PC-3 (cell line): ENCODE data around the gene CFAP91.

ENCODE experiments used
- EZH2 ChIP-seq: fragments of 300-600 bp; sonication (generic); IDR thresholded peaks from one replicate; pipeline ENCODE4 v1.6.1; 2017; ENCODE audit warnings: antibody characterized with exemption, mild to moderate bottlenecking, low read length; ENCODE audit not compliant: unreplicated experiment
- EZH2phosphoT487 ChIP-seq: fragments of 300-600 bp; sonication (generic); IDR thresholded peaks from 2 replicates; pipeline ENCODE4 v1.6.1; 2018; ENCODE audit warnings: mild to moderate bottlenecking, antibody characterized with exemption, low read length, borderline replicate concordance
- TF ChIP-seq, protein P1 (sequence below): fragments of 300-600 bp; sonication (generic); conservative IDR thresholded peaks from 2 replicates; pipeline ENCODE4 v1.5.1; 2017; ENCODE audit warnings: antibody characterized with exemption, low read depth, mild to moderate bottlenecking, low read length

DNA sequence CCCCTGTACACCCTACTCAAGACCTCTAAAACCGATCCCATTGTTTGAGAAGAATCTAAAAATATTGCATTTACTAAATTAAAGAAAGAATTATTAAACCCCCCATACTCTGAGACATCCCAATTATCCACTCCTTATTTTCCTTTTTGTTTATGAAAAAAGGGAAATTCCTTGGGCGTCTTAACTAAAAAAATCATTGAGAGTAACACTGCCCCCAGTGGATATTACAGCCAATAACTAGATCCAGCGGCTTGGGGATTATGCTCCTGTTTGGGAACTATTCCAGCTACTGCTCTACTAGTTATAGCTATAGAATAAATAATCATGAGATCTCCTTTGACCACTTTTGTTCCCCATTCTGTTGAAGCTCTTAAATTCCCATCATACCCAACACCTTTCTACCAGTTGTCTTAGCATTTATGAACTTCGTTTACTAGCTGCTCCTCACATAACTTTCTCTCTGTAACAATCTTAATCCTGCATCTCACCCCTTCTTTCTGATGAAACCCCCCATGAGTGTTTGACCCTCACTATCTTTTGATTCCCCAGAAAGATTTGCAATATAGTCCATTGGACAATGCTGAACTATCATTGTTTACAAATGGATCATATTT, 12.7 kb upstream of the CFAP91 start:
- no peak for TF ChIP-seq EZH2
- TF ChIP-seq, protein P1, sequence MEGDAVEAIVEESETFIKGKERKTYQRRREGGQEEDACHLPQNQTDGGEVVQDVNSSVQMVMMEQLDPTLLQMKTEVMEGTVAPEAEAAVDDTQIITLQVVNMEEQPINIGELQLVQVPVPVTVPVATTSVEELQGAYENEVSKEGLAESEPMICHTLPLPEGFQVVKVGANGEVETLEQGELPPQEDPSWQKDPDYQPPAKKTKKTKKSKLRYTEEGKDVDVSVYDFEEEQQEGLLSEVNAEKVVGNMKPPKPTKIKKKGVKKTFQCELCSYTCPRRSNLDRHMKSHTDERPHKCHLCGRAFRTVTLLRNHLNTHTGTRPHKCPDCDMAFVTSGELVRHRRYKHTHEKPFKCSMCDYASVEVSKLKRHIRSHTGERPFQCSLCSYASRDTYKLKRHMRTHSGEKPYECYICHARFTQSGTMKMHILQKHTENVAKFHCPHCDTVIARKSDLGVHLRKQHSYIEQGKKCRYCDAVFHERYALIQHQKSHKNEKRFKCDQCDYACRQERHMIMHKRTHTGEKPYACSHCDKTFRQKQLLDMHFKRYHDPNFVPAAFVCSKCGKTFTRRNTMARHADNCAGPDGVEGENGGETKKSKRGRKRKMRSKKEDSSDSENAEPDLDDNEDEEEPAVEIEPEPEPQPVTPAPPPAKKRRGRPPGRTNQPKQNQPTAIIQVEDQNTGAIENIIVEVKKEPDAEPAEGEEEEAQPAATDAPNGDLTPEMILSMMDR: peak; percentile 86
- no peak for TF ChIP-seq EZH2phosphoT487
